Heart left ventricle (tissue), 16 donors: ENCODE data around the gene LOXL4. TPM values are rescaled to one million over a fixed set of nuclear protein-coding genes. Genes with fewer than 3 reads are reported as not detected.

Experiments used
- ATAC-seq, 4 donors: fragments of 200-7000 bp; cut with Tn5 transposase; one replicate each; pipeline ENCODE4 v1.9.1; 2020 to 2022; ENCODE audit warnings: moderate library complexity in 4 of 4, mild to moderate bottlenecking in 3 of 4, moderate number of reproducible peaks in 1 of 4
- DNase-seq, 5 donors: peaks; one replicate each; pipeline ENCODE4 v3.0.0-alpha.2; 2020
- H3K27ac ChIP-seq, 12 donors: fragments of 200-600 bp; sonication (generic) in 4 of 12; one replicate each; pipeline versions ENCODE4 v1.5.0 to v1.8.0; 2016 to 2022; ENCODE audit warnings: mild to moderate bottlenecking in 2 of 12
- H3K27me3 ChIP-seq, 9 donors: fragments of 200-600 bp; sonication (generic) in 2 of 9; one replicate each; pipeline versions ENCODE4 v1.5.1 to v1.8.0; 2016 to 2022; ENCODE audit warnings: mild to moderate bottlenecking in 3 of 9
- H3K36me3 ChIP-seq, 9 donors: fragments of 200-600 bp; sonication (generic) in 2 of 9; one replicate each; pipeline versions ENCODE4 v1.5.0 to v1.8.0; 2018 to 2022; ENCODE audit warnings: mild to moderate bottlenecking in 2 of 9
- H3K4me1 ChIP-seq, 12 donors: fragments of 200-600 bp; sonication (generic) in 4 of 12; one replicate each; pipeline versions ENCODE4 v1.5.0 to v1.8.0; 2016 to 2022; ENCODE audit warnings: mild to moderate bottlenecking in 3 of 12
- H3K4me3 ChIP-seq, 12 donors: fragments of 200-600 bp; sonication (generic) in 4 of 12; one replicate each; pipeline versions ENCODE4 v1.5.0 to v1.8.0; 2017 to 2022; ENCODE audit warnings: mild to moderate bottlenecking in 9 of 12, moderate library complexity in 4 of 12
- H3K9me3 ChIP-seq, 12 donors: fragments of 200-600 bp; sonication (generic) in 4 of 12; one replicate each; pipeline versions ENCODE4 v1.5.0 to v1.8.0; 2016 to 2022; ENCODE audit warnings: mild to moderate bottlenecking in 1 of 12
- CTCF ChIP-seq, 12 donors: fragments of 200-600 bp; sonication (generic) in 4 of 12; IDR thresholded peaks; one replicate each; pipeline versions ENCODE4 v1.5.0 to v1.8.0; 2018 to 2022; ENCODE audit warnings: antibody characterized with exemption in 12 of 12, mild to moderate bottlenecking in 5 of 12
- POLR2A ChIP-seq, 2 donors: fragments of 450-650 bp; IDR thresholded peaks; one replicate each; pipeline ENCODE4 v1.6.1; 2017; ENCODE audit warnings: antibody characterized with exemption in 2 of 2, mild to moderate bottlenecking in 2 of 2, moderate library complexity in 2 of 2
- WGBS, 4 donors: extraction: QIAGEN DNeasy Blood & Tissue Kit in 2 of 4; methylation state at CpG; one replicate each; pipeline versions ENCODE4 v1.1.5 to v1.1.7; 2013 to 2018; 5-methylcytosine and 5-hydroxymethylcytosine counted together
- intact Hi-C, 10 donors: fragments of 100-400 bp; cut with DNase I; formaldehyde crosslinking; loops; one replicate each; pipeline versions ENCODE4 v1.11.1 to v1.14.2; 2022
- polyA plus RNA-seq, 2 donors: library from polyadenylated mRNA; stranded (reverse); fragments of 200-250 nt; gene quantifications; one replicate each; pipeline ENCODE4 v1.2.3, GENCODE V29; 2013
- total RNA-seq, 9 donors: library from RNA; depleted of rRNA in 2 of 9; stranded (reverse); fragments of >200 nt in 2 of 9; fragmentation: NEBNext Ultra II Directional in 3 of 9; extraction: Animal tissue kit (Norgen Biotek cat#: 25700) in 3 of 9; gene quantifications; one replicate each; pipeline versions ENCODE4 v1.1.0 to v1.2.4, GENCODE V29; 2016 to 2023
- donor health status: ischemic (EF 13 %, LVEDD 7.1; RV severe dilation, severe dysfunction).
- donor health status: healthy with polysubstance abuse.
- donor health status: DM: no; HTN: yes; CAD: no.
- donor health status: DM: no; HTN: no; CAD: no.
- donor health status: ischemic (EF 25% LVEDD 6.9; RV normal size, moderate dysfunction).
- donor health status: ischemic (EF 25% LVEDD 5.7; RV mildly dilated, moderate dysfunction).
- donor health status: healthy.
- donor health status: DM: yes; HTN: yes; CAD: no.
- donor health status: ischemic (EF 35%, LVEDD 5.7; RV mildly dilated, moderate dysfunction).
- donor health status: nonischemic (EF 11% LVEDD 7.7; RV severe dilation, severe dysfunction).
- donor health status: DM: yes; HTN: yes; CAD: no.
- donor health status: PGD.
- donor health status: ischemic (EF 29% LVEDD 5.4; RV normal size, mild dysfunction).
- donor health status: nonischemic (EF 23%, LVEDD 6.1; RV moderate dilation, normal function).

Gene LOXL4
- total and polyA plus RNA-seq, 11 donors, result 0.88 to 68.8 (median 1.7) TPM

GRCh38 chr10:98265403-98266378 lies 2.3 kb downstream of the LOXL4 start:
- ATAC-seq (no peak), DNase-seq (no peak)
- Histone ChIP-seq H3K4me3 (no peak overlapping the region), H3K9me3 (no peaks in the 10 kb centered on the region), H3K36me3 (no peaks in the 10 kb centered on the region), H3K27ac (peak overlapping the region in 2 of 12 donors; percentile 28 to 40), H3K4me1 (peaks cover 0 to 34% (median 22%) of the 10 kb centered on the region in 12 donors), H3K27me3 (peaks cover 0 to 18% (median 0%) of the 10 kb centered on the region in 9 donors)
- intact Hi-C loops, result loop anchor here in 4 of 10 donors (5.0 to 10.0 kb wide), 4 partner anchors 47 to 197 kb away; partner anchors contain the start of gene PYROXD2 (in 1 of the 4)
- WGBS, 4 donors, result 60 to 64% (median 63%) methylated on average over 15 to 17 of the region's 17 CpGs
- TF ChIP-seq CTCF (IDR thresholded peaks at IDR 0.05) (no peak), POLR2A (IDR thresholded peaks at IDR 0.05) (no peak)

GRCh38 chr10:98264378-98265065 lies 3.5 kb downstream of the LOXL4 start:
- no peaks in the 10 kb centered on the region for H3K9me3 ChIP-seq
- no peak overlapping the region for H3K4me3 ChIP-seq
- WGBS, 4 donors, result 89 to 91% (median 90%) methylated on average over 12 of the region's 12 CpGs
- intact Hi-C loops, result loop anchor here in 5 of 10 donors (5.0 to 10.0 kb wide), 5 partner anchors 43 to 198 kb away; partner anchors contain the start of gene PYROXD2 (in 1 of the 5)
- no peak overlapping the region for H3K27ac ChIP-seq
- peaks cover 0 to 18% (median 0%) of the 10 kb centered on the region in 9 donors for H3K27me3 ChIP-seq
- peaks cover 0 to 24% (median 15%) of the 10 kb centered on the region in 12 donors for H3K4me1 ChIP-seq
- ATAC-seq (no peak), DNase-seq (no peak)
- TF ChIP-seq CTCF (IDR thresholded peaks at IDR 0.05), result no peak
- no peak for TF ChIP-seq POLR2A (IDR thresholded peaks at IDR 0.05)
- H3K36me3 ChIP-seq, result no peaks in the 10 kb centered on the region

- Histone ChIP-seq H3K9me3 (no peaks in the 10 kb centered on the region), H3K27me3 (peaks cover 0 to 8% (median 0%) of the 10 kb centered on the region in 9 donors), H3K4me1 (peaks cover 0 to 12% (median 4%) of the 10 kb centered on the region in 12 donors), H3K4me3 (no peak overlapping the region), H3K27ac (no peak overlapping the region), H3K36me3 (no peaks in the 10 kb centered on the region)
- ATAC-seq, result no peak
- intact Hi-C loops, result loop anchor here in 4 of 10 donors (2.0 to 10.0 kb wide), 3 partner anchors 44 to 132 kb away; no protein-coding TSS in a partner anchor
- no peak for DNase-seq
- TF ChIP-seq CTCF (IDR thresholded peaks at IDR 0.05) (no peak), POLR2A (IDR thresholded peaks at IDR 0.05) (no peak)
- 95 to 97% (median 96%) methylated on average over 7 of the region's 7 CpGs for WGBS, 4 donors
Measured at GRCh38 chr10:98263088-98263487, 4.9 kb downstream of the LOXL4 start.
